Measurements from ENCODE around the gene NTM.

Gene NTM

GRCh38 chr11:131896978-131897615 is 526.7 kb downstream of the NTM start:
- no peaks in the 10 kb centered on the region for H3K36me3 ChIP-seq (ENCODE audit: control insufficient read depth in 2 of 2, insufficient read depth in 2 of 2, low read length in 2 of 2)
- peaks cover 0 to 4% of the 10 kb centered on the region in 2 donors for H3K27me3 ChIP-seq (ENCODE audit: control insufficient read depth in 1 of 2, insufficient read depth in 2 of 2, low read length in 2 of 2)
- H3K4me3 ChIP-seq (ENCODE audit: low read length in 2 of 2), result no peak overlapping the region
- no peaks in the 10 kb centered on the region for H3K4me1 ChIP-seq (ENCODE audit: control insufficient read depth, insufficient read depth, low read length)
- no peak overlapping the region for H3K9ac ChIP-seq (ENCODE audit: low read length in 2 of 2)
- H3K9me3 ChIP-seq (ENCODE audit: control insufficient read depth in 2 of 2, low read length in 2 of 2), result no peaks in the 10 kb centered on the region
- no peak overlapping the region for H3K27ac ChIP-seq (ENCODE audit: low read length)

- Histone ChIP-seq H3K9ac (ENCODE audit: low read length in 2 of 2) (no peak overlapping the region), H3K9me3 (ENCODE audit: control insufficient read depth in 2 of 2, low read length in 2 of 2) (no peaks in the 10 kb centered on the region), H3K27me3 (ENCODE audit: control insufficient read depth in 1 of 2, insufficient read depth in 2 of 2, low read length in 2 of 2) (peaks cover 0 to 4% of the 10 kb centered on the region in 2 donors), H3K27ac (ENCODE audit: low read length) (no peak overlapping the region), H3K4me3 (ENCODE audit: low read length in 2 of 2) (no peak overlapping the region), H3K36me3 (ENCODE audit: control insufficient read depth in 2 of 2, insufficient read depth in 2 of 2, low read length in 2 of 2) (no peaks in the 10 kb centered on the region), H3K4me1 (ENCODE audit: control insufficient read depth, insufficient read depth, low read length) (no peaks in the 10 kb centered on the region)
Observed at GRCh38 chr11:131897956-131898355, 527.5 kb downstream of the NTM start.

- Histone ChIP-seq H3K9ac (ENCODE audit: low read length in 2 of 2) (no peak overlapping the region), H3K36me3 (ENCODE audit: control insufficient read depth in 2 of 2, insufficient read depth in 2 of 2, low read length in 2 of 2) (no peaks in the 10 kb centered on the region), H3K27me3 (ENCODE audit: control insufficient read depth in 1 of 2, insufficient read depth in 2 of 2, low read length in 2 of 2) (peaks cover 0 to 4% of the 10 kb centered on the region in 2 donors), H3K4me1 (ENCODE audit: control insufficient read depth, insufficient read depth, low read length) (no peaks in the 10 kb centered on the region), H3K27ac (ENCODE audit: low read length) (no peak overlapping the region), H3K9me3 (ENCODE audit: control insufficient read depth in 2 of 2, low read length in 2 of 2) (no peaks in the 10 kb centered on the region), H3K4me3 (ENCODE audit: low read length in 2 of 2) (no peak overlapping the region)
Observed at GRCh38 chr11:131898949-131899348, 528.5 kb downstream of the NTM start.

GRCh38 chr11:131899950-131900580 is 529.6 kb downstream of the NTM start:
- Histone ChIP-seq H3K9me3 (ENCODE audit: control insufficient read depth in 2 of 2, low read length in 2 of 2) (no peaks in the 10 kb centered on the region), H3K36me3 (ENCODE audit: control insufficient read depth in 2 of 2, insufficient read depth in 2 of 2, low read length in 2 of 2) (no peaks in the 10 kb centered on the region), H3K4me3 (ENCODE audit: low read length in 2 of 2) (no peak overlapping the region), H3K9ac (ENCODE audit: low read length in 2 of 2) (no peak overlapping the region), H3K4me1 (ENCODE audit: control insufficient read depth, insufficient read depth, low read length) (no peaks in the 10 kb centered on the region), H3K27me3 (ENCODE audit: control insufficient read depth in 1 of 2, insufficient read depth in 2 of 2, low read length in 2 of 2) (no peaks in the 10 kb centered on the region), H3K27ac (ENCODE audit: low read length) (no peak overlapping the region)

GRCh38 chr11:131902421-131902820 is 532.0 kb downstream of the NTM start:
- no peak overlapping the region for H3K9ac ChIP-seq (ENCODE audit: low read length in 2 of 2)
- H3K9me3 ChIP-seq (ENCODE audit: control insufficient read depth in 2 of 2, low read length in 2 of 2), result no peaks in the 10 kb centered on the region
- H3K4me3 ChIP-seq (ENCODE audit: low read length in 2 of 2), result no peak overlapping the region
- H3K36me3 ChIP-seq (ENCODE audit: control insufficient read depth in 2 of 2, insufficient read depth in 2 of 2, low read length in 2 of 2), result no peaks in the 10 kb centered on the region
- H3K4me1 ChIP-seq (ENCODE audit: control insufficient read depth, insufficient read depth, low read length), result no peaks in the 10 kb centered on the region
- no peak overlapping the region for H3K27ac ChIP-seq (ENCODE audit: low read length)
- peaks cover 4 to 5% of the 10 kb centered on the region in 2 donors for H3K27me3 ChIP-seq (ENCODE audit: control insufficient read depth in 1 of 2, insufficient read depth in 2 of 2, low read length in 2 of 2)

GRCh38 chr11:131903074-131903473 is 532.7 kb downstream of the NTM start:
- Histone ChIP-seq H3K36me3 (ENCODE audit: control insufficient read depth in 2 of 2, insufficient read depth in 2 of 2, low read length in 2 of 2) (no peaks in the 10 kb centered on the region), H3K4me3 (ENCODE audit: low read length in 2 of 2) (no peak overlapping the region), H3K27ac (ENCODE audit: low read length) (no peak overlapping the region), H3K9ac (ENCODE audit: low read length in 2 of 2) (no peak overlapping the region), H3K27me3 (ENCODE audit: control insufficient read depth in 1 of 2, insufficient read depth in 2 of 2, low read length in 2 of 2) (peaks cover 6 to 7% of the 10 kb centered on the region in 2 donors), H3K9me3 (ENCODE audit: control insufficient read depth in 2 of 2, low read length in 2 of 2) (no peaks in the 10 kb centered on the region), H3K4me1 (ENCODE audit: control insufficient read depth, insufficient read depth, low read length) (no peaks in the 10 kb centered on the region)

- H3K9ac ChIP-seq (ENCODE audit: low read length in 2 of 2), result no peak overlapping the region
- no peaks in the 10 kb centered on the region for H3K9me3 ChIP-seq (ENCODE audit: control insufficient read depth in 2 of 2, low read length in 2 of 2)
- H3K27ac ChIP-seq (ENCODE audit: low read length), result no peak overlapping the region
- no peaks in the 10 kb centered on the region for H3K4me1 ChIP-seq (ENCODE audit: control insufficient read depth, insufficient read depth, low read length)
- H3K4me3 ChIP-seq (ENCODE audit: low read length in 2 of 2), result no peak overlapping the region
- H3K27me3 ChIP-seq (ENCODE audit: control insufficient read depth in 1 of 2, insufficient read depth in 2 of 2, low read length in 2 of 2), result peaks cover 7% of the 10 kb centered on the region in 2 donors
- no peaks in the 10 kb centered on the region for H3K36me3 ChIP-seq (ENCODE audit: control insufficient read depth in 2 of 2, insufficient read depth in 2 of 2, low read length in 2 of 2)
Observed at GRCh38 chr11:131904756-131905155, 534.3 kb downstream of the NTM start.

- Histone ChIP-seq H3K27me3 (ENCODE audit: control insufficient read depth in 1 of 2, insufficient read depth in 2 of 2, low read length in 2 of 2) (peaks cover 12 to 15% of the 10 kb centered on the region in 2 donors), H3K9ac (ENCODE audit: low read length in 2 of 2) (no peak overlapping the region), H3K27ac (ENCODE audit: low read length) (no peak overlapping the region), H3K4me3 (ENCODE audit: low read length in 2 of 2) (no peak overlapping the region), H3K36me3 (ENCODE audit: control insufficient read depth in 2 of 2, insufficient read depth in 2 of 2, low read length in 2 of 2) (no peaks in the 10 kb centered on the region), H3K9me3 (ENCODE audit: control insufficient read depth in 2 of 2, low read length in 2 of 2) (no peaks in the 10 kb centered on the region), H3K4me1 (ENCODE audit: control insufficient read depth, insufficient read depth, low read length) (peaks cover 8% of the 10 kb centered on the region)
Observed at GRCh38 chr11:131906963-131907362, 536.5 kb downstream of the NTM start.

GRCh38 chr11:131907371-131907770 is 537.0 kb downstream of the NTM start:
- peaks cover 15 to 19% of the 10 kb centered on the region in 2 donors for H3K27me3 ChIP-seq (ENCODE audit: control insufficient read depth in 1 of 2, insufficient read depth in 2 of 2, low read length in 2 of 2)

GRCh38 chr11:131908316-131908715 is 537.9 kb downstream of the NTM start:
- H3K9ac ChIP-seq (ENCODE audit: low read length in 2 of 2), result no peak overlapping the region
- peaks cover 15 to 21% of the 10 kb centered on the region in 2 donors for H3K27me3 ChIP-seq (ENCODE audit: control insufficient read depth in 1 of 2, insufficient read depth in 2 of 2, low read length in 2 of 2)
- no peak overlapping the region for H3K27ac ChIP-seq (ENCODE audit: low read length)
- H3K4me3 ChIP-seq (ENCODE audit: low read length in 2 of 2), result no peak overlapping the region
- peaks cover 8% of the 10 kb centered on the region for H3K4me1 ChIP-seq (ENCODE audit: control insufficient read depth, insufficient read depth, low read length)
- H3K36me3 ChIP-seq (ENCODE audit: control insufficient read depth in 2 of 2, insufficient read depth in 2 of 2, low read length in 2 of 2), result no peaks in the 10 kb centered on the region
- H3K9me3 ChIP-seq (ENCODE audit: control insufficient read depth in 2 of 2, low read length in 2 of 2), result no peaks in the 10 kb centered on the region

More at GRCh38 chr11:131907371-131907770, 537.0 kb downstream of the NTM start:
- Histone ChIP-seq H3K9me3 (ENCODE audit: control insufficient read depth in 2 of 2, low read length in 2 of 2) (no peaks in the 10 kb centered on the region), H3K9ac (ENCODE audit: low read length in 2 of 2) (no peak overlapping the region), H3K4me1 (ENCODE audit: control insufficient read depth, insufficient read depth, low read length) (peaks cover 8% of the 10 kb centered on the region), H3K4me3 (ENCODE audit: low read length in 2 of 2) (no peak overlapping the region), H3K36me3 (ENCODE audit: control insufficient read depth in 2 of 2, insufficient read depth in 2 of 2, low read length in 2 of 2) (no peaks in the 10 kb centered on the region), H3K27ac (ENCODE audit: low read length) (no peak overlapping the region)
